HEK293 (cell line): Measurements from ENCODE around the gene HOXA4.
A peak's percentile ranks its signal among the peaks of the same experiment; 100 is the strongest.

Experiments used
- EGR2 ChIP-seq: fragments of 450-650 bp; formaldehyde crosslinking; IDR thresholded peaks from 2 replicates; pipeline ENCODE4 v1.5.1; 2016; ENCODE audit warnings: low read depth, missing biosample characterization, missing genetic modification characterization
- FEZF1 ChIP-seq: fragments of 450-650 bp; formaldehyde crosslinking; IDR thresholded peaks from 2 replicates; pipeline ENCODE4 v1.5.1; 2016; ENCODE audit warnings: missing biosample characterization, missing genetic modification characterization
- HOXA7 ChIP-seq: sonication (generic); formaldehyde crosslinking; IDR thresholded peaks from 2 replicates; pipeline ENCODE4 v1.8.1; 2022; ENCODE audit warnings: missing genetic modification reagents, borderline replicate concordance
- HOXC10 ChIP-seq: sonication (generic); formaldehyde crosslinking; IDR thresholded peaks from 2 replicates; pipeline ENCODE4 v1.8.1; 2023; ENCODE audit warnings: mild to moderate bottlenecking, missing genetic modification reagents
- KLF10 ChIP-seq: fragments of 450-650 bp; IDR thresholded peaks from 2 replicates; pipeline ENCODE4 v1.5.1; 2018; ENCODE audit warnings: missing biosample characterization, mild to moderate bottlenecking, missing genetic modification characterization
- MYNN ChIP-seq: fragments of 450-650 bp; formaldehyde crosslinking; IDR thresholded peaks from 2 replicates; pipeline ENCODE4 v1.5.1; 2016; ENCODE audit warnings: missing biosample characterization, missing genetic modification characterization, borderline replicate concordance
- OSR2 ChIP-seq: fragments of 450-650 bp; formaldehyde crosslinking; IDR thresholded peaks from 2 replicates; pipeline ENCODE4 v1.5.1; 2016; ENCODE audit warnings: missing biosample characterization, missing genetic modification characterization
- YY1 ChIP-seq: fragments of 450-650 bp; formaldehyde crosslinking; IDR thresholded peaks from 2 replicates; pipeline ENCODE4 v1.5.1; 2018; ENCODE audit warnings: missing biosample characterization, missing genetic modification characterization
- ZBTB17 ChIP-seq: fragments of 450-650 bp; formaldehyde crosslinking; IDR thresholded peaks from 2 replicates; pipeline ENCODE4 v1.5.1; 2016; ENCODE audit warnings: missing biosample characterization, missing genetic modification characterization
- ZEB2 ChIP-seq: fragments of 450-650 bp; formaldehyde crosslinking; IDR thresholded peaks from 2 replicates; pipeline ENCODE4 v1.5.1; 2016; ENCODE audit warnings: missing biosample characterization, missing genetic modification characterization
- ZIC2 ChIP-seq: fragments of 450-650 bp; formaldehyde crosslinking; IDR thresholded peaks from 2 replicates; pipeline ENCODE4 v1.5.1; 2016; ENCODE audit warnings: missing biosample characterization, missing genetic modification characterization
- ZNF114 ChIP-seq: fragments of 450-650 bp; formaldehyde crosslinking; IDR thresholded peaks from 2 replicates; pipeline ENCODE4 v1.5.0; 2017; ENCODE audit warnings: missing biosample characterization, missing genetic modification characterization
- ZNF157 ChIP-seq: fragments of 450-650 bp; formaldehyde crosslinking; IDR thresholded peaks from 2 replicates; pipeline ENCODE4 v1.5.1; 2016; ENCODE audit warnings: missing biosample characterization, missing genetic modification characterization
- ZNF202 ChIP-seq: fragments of 450-650 bp; formaldehyde crosslinking; IDR thresholded peaks from 2 replicates; pipeline ENCODE4 v1.5.1; 2016; ENCODE audit warnings: missing biosample characterization, missing genetic modification characterization, borderline replicate concordance
- ZNF221 ChIP-seq: fragments of 450-650 bp; formaldehyde crosslinking; IDR thresholded peaks from 2 replicates; pipeline ENCODE4 v1.5.1; 2017; ENCODE audit warnings: missing biosample characterization, missing genetic modification characterization, borderline replicate concordance
- ZNF274 ChIP-seq, 2 experiments: fragments of 200-500 bp in 1 of 2; fragments of 450-650 bp in 1 of 2; sonication (Bioruptor generic) in 1 of 2; formaldehyde crosslinking in 1 of 2; IDR thresholded peaks; 2 replicates each; pipeline versions ENCODE4 v1.5.1 to v1.6.1; 2014 to 2016; ENCODE audit warnings: borderline replicate concordance in 1 of 2, inconsistent platforms in 1 of 2, low read length in 1 of 2, missing biosample characterization in 1 of 2, missing genetic modification characterization in 1 of 2
- ZNF302 ChIP-seq: fragments of 450-650 bp; formaldehyde crosslinking; IDR thresholded peaks from 2 replicates; pipeline ENCODE4 v1.5.1; 2016; ENCODE audit warnings: missing biosample characterization, missing genetic modification characterization, low read depth
- ZNF37A ChIP-seq: fragments of 450-650 bp; IDR thresholded peaks from 2 replicates; pipeline ENCODE4 v1.5.1; 2018; ENCODE audit warnings: missing biosample characterization, missing genetic modification characterization
- ZNF404 ChIP-seq: fragments of 450-650 bp; formaldehyde crosslinking; IDR thresholded peaks from 2 replicates; pipeline ENCODE4 v1.5.1; 2017; ENCODE audit warnings: missing biosample characterization, missing genetic modification characterization
- ZNF529 ChIP-seq: fragments of 450-650 bp; formaldehyde crosslinking; IDR thresholded peaks from 2 replicates; pipeline ENCODE4 v1.5.1; 2017; ENCODE audit warnings: missing genetic modification characterization, missing biosample characterization; ENCODE audit not compliant: insufficient replicate concordance
- ZNF549 ChIP-seq: fragments of 450-650 bp; IDR thresholded peaks from 2 replicates; pipeline ENCODE4 v1.5.1; 2018; ENCODE audit warnings: missing biosample characterization, missing genetic modification characterization, mild to moderate bottlenecking, inconsistent platforms, moderate library complexity
- ZNF555 ChIP-seq: fragments of 450-650 bp; formaldehyde crosslinking; conservative IDR thresholded peaks from 2 replicates; pipeline ENCODE4 v1.5.1; 2017; ENCODE audit warnings: missing biosample characterization, mild to moderate bottlenecking, missing genetic modification characterization, inconsistent platforms
- ZNF560 ChIP-seq: fragments of 450-650 bp; formaldehyde crosslinking; IDR thresholded peaks from 2 replicates; pipeline ENCODE4 v1.5.1; 2017; ENCODE audit warnings: missing biosample characterization, missing genetic modification characterization, borderline replicate concordance
- ZNF561 ChIP-seq: fragments of 450-650 bp; IDR thresholded peaks from 2 replicates; pipeline ENCODE4 v1.5.1; 2018; ENCODE audit warnings: missing biosample characterization, missing genetic modification characterization, borderline replicate concordance
- ZNF621 ChIP-seq: fragments of 450-650 bp; formaldehyde crosslinking; IDR thresholded peaks from 2 replicates; pipeline ENCODE4 v1.5.1; 2017; ENCODE audit warnings: missing biosample characterization, missing genetic modification characterization
- ZNF670 ChIP-seq: fragments of 450-650 bp; formaldehyde crosslinking; IDR thresholded peaks from 2 replicates; pipeline ENCODE4 v1.5.1; 2016; ENCODE audit warnings: missing biosample characterization, missing genetic modification characterization, low read depth
- ZNF701 ChIP-seq: fragments of 450-650 bp; formaldehyde crosslinking; IDR thresholded peaks from 2 replicates; pipeline ENCODE4 v1.5.1; 2016; ENCODE audit warnings: missing biosample characterization, missing genetic modification characterization
- ZNF768 ChIP-seq: fragments of 450-650 bp; formaldehyde crosslinking; IDR thresholded peaks from 2 replicates; pipeline ENCODE4 v1.5.1; 2018; ENCODE audit warnings: missing biosample characterization, mild to moderate bottlenecking, missing genetic modification characterization
- ZNF777 ChIP-seq: fragments of 450-650 bp; formaldehyde crosslinking; IDR thresholded peaks from 2 replicates; pipeline ENCODE4 v1.5.1; 2017; ENCODE audit warnings: missing biosample characterization, missing genetic modification characterization, borderline replicate concordance
- ZNF785 ChIP-seq: fragments of 450-650 bp; formaldehyde crosslinking; IDR thresholded peaks from 2 replicates; pipeline ENCODE4 v1.5.1; 2016; ENCODE audit warnings: missing biosample characterization, missing genetic modification characterization
- ZNF791 ChIP-seq: fragments of 450-650 bp; formaldehyde crosslinking; IDR thresholded peaks from 2 replicates; pipeline ENCODE4 v1.5.1; 2016; ENCODE audit warnings: missing biosample characterization, missing genetic modification characterization
- ZNF792 ChIP-seq: fragments of 450-650 bp; formaldehyde crosslinking; IDR thresholded peaks from 2 replicates; pipeline ENCODE4 v1.5.1; 2016; ENCODE audit warnings: missing biosample characterization, missing genetic modification characterization
- ZNF843 ChIP-seq: fragments of 450-650 bp; formaldehyde crosslinking; IDR thresholded peaks from 2 replicates; pipeline ENCODE4 v1.5.1; 2016; ENCODE audit warnings: missing biosample characterization, missing genetic modification characterization
- TF ChIP-seq, protein P1 (sequence below): fragments of 450-650 bp; formaldehyde crosslinking; IDR thresholded peaks from 2 replicates; pipeline ENCODE4 v1.5.1; 2016; ENCODE audit warnings: missing biosample characterization, missing genetic modification characterization
- TF ChIP-seq, protein P2 (sequence below): fragments of 450-650 bp; formaldehyde crosslinking; IDR thresholded peaks from 2 replicates; pipeline ENCODE4 v1.5.1; 2017; ENCODE audit warnings: missing biosample characterization, mild to moderate bottlenecking, missing genetic modification characterization, moderate library complexity
- TF ChIP-seq, protein P3 (sequence below): fragments of 450-650 bp; formaldehyde crosslinking; IDR thresholded peaks from 2 replicates; pipeline ENCODE4; 2016; ENCODE audit warnings: missing biosample characterization, missing genetic modification characterization
- TF ChIP-seq, protein P4 (sequence below): fragments of 450-650 bp; formaldehyde crosslinking; IDR thresholded peaks from 2 replicates; pipeline ENCODE4 v1.5.1; 2017; ENCODE audit warnings: missing biosample characterization, missing genetic modification characterization

HOXA4 gene

DNA sequence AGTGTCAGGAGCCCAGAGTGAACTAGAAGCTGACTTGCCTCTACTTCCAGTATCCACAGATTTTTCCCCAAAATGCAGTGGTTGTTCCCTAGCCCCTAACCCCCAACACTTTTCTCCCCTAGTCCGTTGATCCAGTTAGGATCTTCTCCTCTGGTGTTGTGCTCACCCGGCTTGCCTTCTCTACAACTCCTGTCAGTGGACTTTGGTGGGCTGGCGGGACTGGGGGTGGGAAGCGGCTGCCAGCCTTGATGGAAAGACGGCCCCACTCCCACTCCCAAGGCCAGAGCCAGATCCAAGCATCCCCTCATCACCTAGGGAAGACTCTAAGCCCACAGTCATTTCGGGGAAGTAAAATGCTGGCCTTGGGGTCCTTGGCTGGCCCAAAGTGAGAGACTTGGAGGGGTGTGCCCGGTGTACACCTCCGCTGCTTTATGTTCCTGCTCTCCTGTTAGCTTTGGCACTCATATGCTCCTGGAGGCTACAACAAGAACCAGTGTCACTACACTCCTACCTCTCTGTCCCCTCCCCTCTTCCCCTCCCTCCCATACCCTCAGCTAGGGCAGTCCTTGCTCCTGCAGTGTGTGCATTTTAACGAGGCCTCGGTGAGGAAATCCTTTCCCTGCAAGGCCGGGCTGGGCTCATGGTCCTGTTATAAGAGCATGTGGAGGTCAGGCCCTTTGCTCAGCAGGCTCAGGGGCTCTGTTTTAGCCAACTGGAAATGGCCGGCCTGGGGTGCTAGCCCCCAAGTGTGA, 44.5 kb upstream of the HOXA4 start (continued):
- TF ChIP-seq, protein P1, sequence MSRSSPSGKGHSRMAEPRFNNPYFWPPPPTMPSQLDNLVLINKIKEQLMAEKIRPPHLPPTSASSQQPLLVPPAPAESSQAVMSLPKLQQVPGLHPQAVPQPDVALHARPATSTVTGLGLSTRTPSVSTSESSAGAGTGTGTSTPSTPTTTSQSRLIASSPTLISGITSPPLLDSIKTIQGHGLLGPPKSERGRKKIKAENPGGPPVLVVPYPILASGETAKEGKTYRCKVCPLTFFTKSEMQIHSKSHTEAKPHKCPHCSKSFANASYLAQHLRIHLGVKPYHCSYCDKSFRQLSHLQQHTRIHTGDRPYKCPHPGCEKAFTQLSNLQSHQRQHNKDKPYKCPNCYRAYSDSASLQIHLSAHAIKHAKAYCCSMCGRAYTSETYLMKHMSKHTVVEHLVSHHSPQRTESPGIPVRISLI: no peak
- TF ChIP-seq ZNF621 (tag by site-specific recombination) (no peak), ZNF302 (tag by site-specific recombination) (no peak), ZNF114 (tag by site-specific recombination) (no peak), ZNF670 (tag by site-specific recombination) (no peak), ZEB2 (tag by site-specific recombination) (no peak), ZNF529 (tag by site-specific recombination) (no peak), ZNF202 (tag by site-specific recombination) (no peak), ZNF274 (IDR thresholded peaks at IDR 0.05; ENCODE audit: low read length) (no peak), ZNF274 (tag by site-specific recombination; IDR thresholded peaks at IDR 0.05; ENCODE audit: borderline replicate concordance) (no peak), ZIC2 (tag by site-specific recombination) (peak; percentile 84), ZNF785 (tag by site-specific recombination) (no peak), ZNF777 (tag by site-specific recombination) (no peak), HOXA7 (CRISPR knock-in tag) (no peak), EGR2 (tag by site-specific recombination) (peak; percentile 36), FEZF1 (tag by site-specific recombination) (peak; percentile 89), ZNF555 (tag by site-specific recombination) (no peak), ZNF561 (tag by site-specific recombination) (no peak), ZNF157 (no peak), ZNF404 (tag by site-specific recombination) (no peak), ZNF37A (tag by site-specific recombination) (no peak), ZNF560 (tag by site-specific recombination) (no peak), HOXC10 (CRISPR knock-in tag) (no peak), KLF10 (tag by site-specific recombination) (no peak; the same call in 1 of the 2 replicates), ZNF549 (tag by site-specific recombination) (no peak), ZNF221 (no peak), ZNF701 (tag by site-specific recombination) (no peak), OSR2 (tag by site-specific recombination) (peak; percentile 8; the same call in 1 of the 2 replicates), MYNN (tag by site-specific recombination) (no peak), ZBTB17 (tag by site-specific recombination) (peak; percentile 75), YY1 (tag by site-specific recombination) (0 out of 2 replicates have a peak, but pooled peaks have one; percentile 0), ZNF843 (tag by site-specific recombination) (no peak), ZNF792 (tag by site-specific recombination) (no peak), ZNF791 (tag by site-specific recombination) (no peak), ZNF768 (tag by site-specific recombination) (no peak)
- TF ChIP-seq, protein P2, sequence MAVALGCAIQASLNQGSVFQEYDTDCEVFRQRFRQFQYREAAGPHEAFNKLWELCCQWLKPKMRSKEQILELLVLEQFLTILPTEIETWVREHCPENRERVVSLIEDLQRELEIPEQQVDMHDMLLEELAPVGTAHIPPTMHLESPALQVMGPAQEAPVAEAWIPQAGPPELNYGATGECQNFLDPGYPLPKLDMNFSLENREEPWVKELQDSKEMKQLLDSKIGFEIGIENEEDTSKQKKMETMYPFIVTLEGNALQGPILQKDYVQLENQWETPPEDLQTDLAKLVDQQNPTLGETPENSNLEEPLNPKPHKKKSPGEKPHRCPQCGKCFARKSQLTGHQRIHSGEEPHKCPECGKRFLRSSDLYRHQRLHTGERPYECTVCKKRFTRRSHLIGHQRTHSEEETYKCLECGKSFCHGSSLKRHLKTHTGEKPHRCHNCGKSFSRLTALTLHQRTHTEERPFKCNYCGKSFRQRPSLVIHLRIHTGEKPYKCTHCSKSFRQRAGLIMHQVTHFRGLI (tag by site-specific recombination): no peak
- TF ChIP-seq, protein P3, sequence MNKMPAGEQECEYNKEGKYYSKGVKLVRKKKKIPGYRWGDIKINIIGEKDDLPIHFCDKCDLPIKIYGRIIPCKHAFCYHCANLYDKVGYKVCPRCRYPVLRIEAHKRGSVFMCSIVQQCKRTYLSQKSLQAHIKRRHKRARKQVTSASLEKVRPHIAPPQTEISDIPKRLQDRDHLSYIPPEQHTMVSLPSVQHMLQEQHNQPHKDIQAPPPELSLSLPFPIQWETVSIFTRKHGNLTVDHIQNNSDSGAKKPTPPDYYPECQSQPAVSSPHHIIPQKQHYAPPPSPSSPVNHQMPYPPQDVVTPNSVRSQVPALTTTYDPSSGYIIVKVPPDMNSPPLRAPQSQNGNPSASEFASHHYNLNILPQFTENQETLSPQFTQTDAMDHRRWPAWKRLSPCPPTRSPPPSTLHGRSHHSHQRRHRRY: no peak
- TF ChIP-seq, protein P4, sequence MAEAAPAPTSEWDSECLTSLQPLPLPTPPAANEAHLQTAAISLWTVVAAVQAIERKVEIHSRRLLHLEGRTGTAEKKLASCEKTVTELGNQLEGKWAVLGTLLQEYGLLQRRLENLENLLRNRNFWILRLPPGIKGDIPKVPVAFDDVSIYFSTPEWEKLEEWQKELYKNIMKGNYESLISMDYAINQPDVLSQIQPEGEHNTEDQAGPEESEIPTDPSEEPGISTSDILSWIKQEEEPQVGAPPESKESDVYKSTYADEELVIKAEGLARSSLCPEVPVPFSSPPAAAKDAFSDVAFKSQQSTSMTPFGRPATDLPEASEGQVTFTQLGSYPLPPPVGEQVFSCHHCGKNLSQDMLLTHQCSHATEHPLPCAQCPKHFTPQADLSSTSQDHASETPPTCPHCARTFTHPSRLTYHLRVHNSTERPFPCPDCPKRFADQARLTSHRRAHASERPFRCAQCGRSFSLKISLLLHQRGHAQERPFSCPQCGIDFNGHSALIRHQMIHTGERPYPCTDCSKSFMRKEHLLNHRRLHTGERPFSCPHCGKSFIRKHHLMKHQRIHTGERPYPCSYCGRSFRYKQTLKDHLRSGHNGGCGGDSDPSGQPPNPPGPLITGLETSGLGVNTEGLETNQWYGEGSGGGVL (tag by site-specific recombination): peak; percentile 85
